HepG2 (cell line): ENCODE results near the gene OR1F1. TPM values are rescaled to one million over a fixed set of nuclear protein-coding genes. Genes with fewer than 3 reads are reported as not detected.

Source experiments
- ARHGAP35 ChIP-seq: sonication (generic); formaldehyde crosslinking; IDR thresholded peaks from 2 replicates; pipeline ENCODE4 v1.9.0; 2022; ENCODE audit warnings: mild to moderate bottlenecking, inconsistent platforms, moderate library complexity, missing genetic modification reagents, borderline replicate concordance
- BRCA1 ChIP-seq: sonication (generic); formaldehyde crosslinking; IDR thresholded peaks from 2 replicates; pipeline ENCODE4 v1.4.0; 2020; ENCODE audit warnings: missing genetic modification reagents
- FOXM1 ChIP-seq: sonication (generic); formaldehyde crosslinking; IDR thresholded peaks from 2 replicates; pipeline ENCODE4 v1.5.0; 2020; ENCODE audit warnings: missing genetic modification reagents
- HINFP ChIP-seq: sonication (generic); formaldehyde crosslinking; IDR thresholded peaks from 2 replicates; pipeline ENCODE4 v1.4.0; 2020; ENCODE audit warnings: low read depth, mild to moderate bottlenecking, missing genetic modification reagents
- KDM5B ChIP-seq: sonication (generic); formaldehyde crosslinking; IDR thresholded peaks from 2 replicates; pipeline ENCODE4 v1.4.0; 2020; ENCODE audit warnings: missing genetic modification reagents, mild to moderate bottlenecking, borderline replicate concordance
- NFIB ChIP-seq: sonication (generic); formaldehyde crosslinking; IDR thresholded peaks from 2 replicates; pipeline ENCODE4 v1.9.0; 2021; ENCODE audit warnings: missing genetic modification reagents, mild to moderate bottlenecking, borderline replicate concordance
- RBFOX2 ChIP-seq: fragments of 200-400 bp; formaldehyde crosslinking; IDR thresholded peaks from 2 replicates; pipeline ENCODE4 v1.6.1; 2017; ENCODE audit warnings: low read depth, mild to moderate bottlenecking, low read length
- SMARCE1 ChIP-seq: fragments of 450-650 bp; IDR thresholded peaks from 2 replicates; pipeline ENCODE4 v1.6.1; 2017; ENCODE audit warnings: borderline replicate concordance
- SNRNP70 ChIP-seq: fragments of 200-400 bp; formaldehyde crosslinking; IDR thresholded peaks from 2 replicates; pipeline ENCODE4 v1.6.1; 2017; ENCODE audit warnings: mild to moderate bottlenecking, low read depth, low read length, moderate library complexity
- ZBTB2 ChIP-seq: sonication (generic); formaldehyde crosslinking; IDR thresholded peaks from 2 replicates; pipeline ENCODE4 v1.8.0; 2022; ENCODE audit warnings: low read depth, missing genetic modification reagents
- ZBTB37 ChIP-seq: sonication (generic); formaldehyde crosslinking; IDR thresholded peaks from 2 replicates; pipeline ENCODE4 v1.4.0; 2020; ENCODE audit warnings: mild to moderate bottlenecking, missing genetic modification reagents
- ZIK1 ChIP-seq: sonication (generic); formaldehyde crosslinking; IDR thresholded peaks from 2 replicates; pipeline ENCODE4 v1.5.0; 2020; ENCODE audit warnings: mild to moderate bottlenecking, low read depth, missing genetic modification reagents, borderline replicate concordance
- ZNF143 ChIP-seq: sonication (generic); formaldehyde crosslinking; IDR thresholded peaks from 2 replicates; pipeline ENCODE4 v1.4.0; 2020; ENCODE audit warnings: missing genetic modification reagents
- ZNF281 ChIP-seq: sonication (generic); formaldehyde crosslinking; IDR thresholded peaks from 2 replicates; pipeline ENCODE4 v1.4.0; 2020; ENCODE audit warnings: missing genetic modification reagents, borderline replicate concordance
- ZNF503 ChIP-seq: sonication (generic); formaldehyde crosslinking; IDR thresholded peaks from 2 replicates; pipeline ENCODE4 v1.4.0; 2020; ENCODE audit warnings: missing genetic modification reagents
- ZNF724P ChIP-seq: sonication (generic); formaldehyde crosslinking; IDR thresholded peaks from 2 replicates; pipeline ENCODE4 v1.8.0; 2022; ENCODE audit warnings: missing genetic modification reagents, borderline replicate concordance
- ZNF784 ChIP-seq: sonication (generic); formaldehyde crosslinking; IDR thresholded peaks from 2 replicates; pipeline ENCODE4 v1.5.1; 2020; ENCODE audit warnings: missing genetic modification reagents, mild to moderate bottlenecking, borderline replicate concordance
- ZSCAN22 ChIP-seq: sonication (generic); formaldehyde crosslinking; IDR thresholded peaks from 2 replicates; pipeline ENCODE4 v1.4.0; 2020; ENCODE audit warnings: mild to moderate bottlenecking, missing genetic modification reagents
- polyA plus RNA-seq, 8 experiments: library from polyadenylated mRNA; depleted of rRNA in 3 of 8; stranded (reverse) in 7 of 8; unstranded in 1 of 8; fragments of >200 nt; fragmentation: Illumina TruSeq in 4 of 8; extraction: Trizol in 4 of 8; gene quantifications; 2 replicates each; pipeline versions ENCODE4 v1.2.1 to v1.2.3, GENCODE V29; 2011 to 2016; ENCODE audit warnings: low read depth in 4 of 8, missing spikeins in 1 of 8, mixed read lengths in 1 of 8; ENCODE audit not compliant: insufficient read depth in 1 of 8
- total RNA-seq, 5 experiments: library from RNA; depleted of rRNA; stranded (reverse); fragments of >200 nt; fragmentation: Illumina TruSeq; extraction: Trizol; gene quantifications; 2 replicates each; pipeline ENCODE4 v1.2.3, GENCODE V29; 2016; ENCODE audit warnings: low read depth in 1 of 5

Gene OR1F1
- total and polyA plus RNA-seq, 2 of the 13 experiments (the other 11 are each of a cell fraction or from before 2014, with no cell fraction given) = 0.90 TPM; not detected in 1

- TF ChIP-seq HINFP = no peak
- TF ChIP-seq NFIB (CRISPR knock-in tag) = no peak
- TF ChIP-seq SMARCE1 = no peak
- no peak for TF ChIP-seq ZNF143
- no peak for TF ChIP-seq ZIK1
- TF ChIP-seq BRCA1 (CRISPR knock-in tag) = 0 out of 2 replicates have a peak, but pooled peaks have one; percentile 18
- TF ChIP-seq ZNF281 (CRISPR knock-in tag) = no peak
- no peak for TF ChIP-seq ZSCAN22 (CRISPR knock-in tag)
- TF ChIP-seq ARHGAP35 (CRISPR knock-in tag) = no peak
- peak; percentile 77; the same call in 1 of the 2 replicates for TF ChIP-seq ZNF784
- no peak for TF ChIP-seq SNRNP70
- TF ChIP-seq ZNF503 (CRISPR knock-in tag) = no peak; the same call in 1 of the 2 replicates
- peak; percentile 47; the same call in 1 of the 2 replicates for TF ChIP-seq RBFOX2
- peak; percentile 43 for TF ChIP-seq KDM5B (CRISPR knock-in tag)
- no peak for TF ChIP-seq ZBTB37 (CRISPR knock-in tag)
- peak; percentile 75; the same call in 1 of the 2 replicates for TF ChIP-seq ZNF724P
- TF ChIP-seq ZBTB2 (CRISPR knock-in tag) = no peak
- no peak for TF ChIP-seq FOXM1
Observed at GRCh38 chr16:3157229-3158025, 30.6 kb upstream of the OR1F1 start (continued).
